ENCODE results near the gene METTL1. TPM values are rescaled to one million over a fixed set of nuclear protein-coding genes. Genes with fewer than 3 reads are reported as not detected.
A peak's percentile ranks its signal among the peaks of the same experiment; 100 is the strongest.

Gene METTL1
- total RNA-seq, 1 donor from 2014 or later, result 6.8 TPM

DNA sequence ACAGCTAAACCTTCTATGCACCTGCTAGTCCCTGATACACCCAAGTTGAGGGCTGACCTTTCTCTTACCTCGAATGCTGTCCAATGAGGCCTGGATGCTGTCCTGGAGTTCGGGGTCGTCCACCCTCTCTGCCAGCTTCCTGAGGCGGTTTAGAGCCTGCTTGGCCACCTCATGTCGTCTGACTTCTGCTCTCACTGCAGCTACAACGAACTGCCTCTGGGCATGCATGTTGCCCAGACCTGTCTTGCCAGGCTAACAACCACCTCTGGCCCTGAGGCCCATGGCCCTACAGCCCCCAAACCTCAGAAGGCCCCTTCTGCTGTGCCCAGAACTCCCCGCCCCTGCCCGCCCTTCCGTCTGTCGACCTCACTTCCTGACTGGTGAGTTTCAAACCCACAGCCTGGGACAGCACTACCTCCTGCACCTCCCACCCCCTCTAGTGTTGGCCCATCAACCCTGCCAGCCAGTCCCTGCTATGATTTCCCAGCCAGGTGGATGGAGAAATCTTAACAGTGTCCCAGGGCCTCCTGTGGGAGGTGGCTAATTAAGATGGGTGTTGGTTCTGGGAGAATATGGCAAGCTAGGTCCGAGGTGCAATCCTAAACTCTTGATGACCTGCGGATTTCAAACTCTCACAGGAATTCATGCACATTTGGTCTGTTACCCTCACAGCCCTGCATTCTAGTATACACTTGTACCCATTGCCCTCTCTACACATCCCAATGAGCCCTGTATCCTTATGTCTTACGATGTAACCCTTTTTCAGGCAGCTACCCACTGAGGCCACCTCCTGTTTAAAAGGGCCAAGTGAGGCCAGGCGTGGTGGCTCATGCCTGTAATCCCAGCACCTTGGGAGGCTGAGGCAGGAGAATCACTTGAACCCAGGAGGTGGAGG lies 29.8 kb downstream of the METTL1 start:
- H3K4me1 ChIP-seq, result peaks cover 49% of the 10 kb centered on the region
- DNase-seq, result no peak
- intact Hi-C loops (cut with micrococcal nuclease), result no loop called here
- H3K4me3 ChIP-seq, result peak overlapping the region; percentile 68
- TF ChIP-seq, protein P1, sequence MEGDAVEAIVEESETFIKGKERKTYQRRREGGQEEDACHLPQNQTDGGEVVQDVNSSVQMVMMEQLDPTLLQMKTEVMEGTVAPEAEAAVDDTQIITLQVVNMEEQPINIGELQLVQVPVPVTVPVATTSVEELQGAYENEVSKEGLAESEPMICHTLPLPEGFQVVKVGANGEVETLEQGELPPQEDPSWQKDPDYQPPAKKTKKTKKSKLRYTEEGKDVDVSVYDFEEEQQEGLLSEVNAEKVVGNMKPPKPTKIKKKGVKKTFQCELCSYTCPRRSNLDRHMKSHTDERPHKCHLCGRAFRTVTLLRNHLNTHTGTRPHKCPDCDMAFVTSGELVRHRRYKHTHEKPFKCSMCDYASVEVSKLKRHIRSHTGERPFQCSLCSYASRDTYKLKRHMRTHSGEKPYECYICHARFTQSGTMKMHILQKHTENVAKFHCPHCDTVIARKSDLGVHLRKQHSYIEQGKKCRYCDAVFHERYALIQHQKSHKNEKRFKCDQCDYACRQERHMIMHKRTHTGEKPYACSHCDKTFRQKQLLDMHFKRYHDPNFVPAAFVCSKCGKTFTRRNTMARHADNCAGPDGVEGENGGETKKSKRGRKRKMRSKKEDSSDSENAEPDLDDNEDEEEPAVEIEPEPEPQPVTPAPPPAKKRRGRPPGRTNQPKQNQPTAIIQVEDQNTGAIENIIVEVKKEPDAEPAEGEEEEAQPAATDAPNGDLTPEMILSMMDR (IDR thresholded peaks at IDR 0.05; ENCODE audit: borderline replicate concordance), result no peak
- peaks cover 8% of the 10 kb centered on the region for H3K36me3 ChIP-seq
- H3K9me3 ChIP-seq (replicated peaks), result no peaks in the 10 kb centered on the region
- H3K27me3 ChIP-seq (ENCODE audit: low read depth), result peaks cover 55% of the 10 kb centered on the region
- peak overlapping the region; percentile 75 for H3K27ac ChIP-seq (replicated peaks)

DNA sequence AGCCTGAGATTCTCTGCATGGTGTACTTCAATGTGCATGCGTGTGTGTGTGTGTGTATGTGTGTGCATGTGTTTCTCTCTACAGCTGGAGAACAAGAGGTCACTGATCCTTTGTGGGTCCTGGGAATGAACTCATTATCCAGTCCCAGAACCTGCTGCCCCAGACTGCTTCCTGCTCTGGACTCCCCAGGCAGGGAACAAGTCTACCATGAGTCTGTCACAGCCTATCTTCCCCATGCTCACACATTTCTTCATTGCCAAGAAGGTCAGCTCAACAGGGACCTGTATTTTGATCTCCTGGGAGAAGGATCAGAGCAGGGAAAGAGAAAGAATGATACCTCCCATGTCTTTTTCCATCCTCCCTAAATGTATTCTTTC lies 30.5 kb downstream of the METTL1 start:
- Histone ChIP-seq H3K4me3 (peak overlapping the region; percentile 68), H3K27me3 (ENCODE audit: low read depth) (peaks cover 62% of the 10 kb centered on the region), H3K36me3 (peaks cover 2% of the 10 kb centered on the region), H3K4me1 (peaks cover 55% of the 10 kb centered on the region), H3K27ac (replicated peaks) (peak overlapping the region; percentile 77), H3K9me3 (replicated peaks) (no peaks in the 10 kb centered on the region)
- DNase-seq, result no peak
- TF ChIP-seq, protein P1 (IDR thresholded peaks at IDR 0.05; ENCODE audit: borderline replicate concordance), result no peak
- intact Hi-C loops (cut with micrococcal nuclease), result no loop called here

GRCh38 chr12:57740656-57741412 lies 31.1 kb downstream of the METTL1 start:
- peaks cover 55% of the 10 kb centered on the region for H3K4me1 ChIP-seq
- peak overlapping the region; percentile 68 for H3K4me3 ChIP-seq
- intact Hi-C loops (cut with micrococcal nuclease), result no loop called here
- peak overlapping the region; percentile 77 for H3K27ac ChIP-seq (replicated peaks)
- no peaks in the 10 kb centered on the region for H3K36me3 ChIP-seq
- TF ChIP-seq, protein P1 (IDR thresholded peaks at IDR 0.05; ENCODE audit: borderline replicate concordance), result no peak
- H3K9me3 ChIP-seq (replicated peaks), result no peaks in the 10 kb centered on the region
- H3K27me3 ChIP-seq (ENCODE audit: low read depth), result peaks cover 68% of the 10 kb centered on the region
- no peak for DNase-seq

- H3K27ac ChIP-seq (replicated peaks), result peak overlapping the region; percentile 77
- H3K9me3 ChIP-seq (replicated peaks), result no peaks in the 10 kb centered on the region
- DNase-seq, result no peak
- TF ChIP-seq, protein P1 (IDR thresholded peaks at IDR 0.05; ENCODE audit: borderline replicate concordance), result no peak
- intact Hi-C loops (cut with micrococcal nuclease), result no loop called here
- peak overlapping the region; percentile 68 for H3K4me3 ChIP-seq
- peaks cover 55% of the 10 kb centered on the region for H3K4me1 ChIP-seq
- no peaks in the 10 kb centered on the region for H3K36me3 ChIP-seq
- peaks cover 76% of the 10 kb centered on the region for H3K27me3 ChIP-seq (ENCODE audit: low read depth)
Observed at GRCh38 chr12:57739914-57740538, 31.9 kb downstream of the METTL1 start.

DNA sequence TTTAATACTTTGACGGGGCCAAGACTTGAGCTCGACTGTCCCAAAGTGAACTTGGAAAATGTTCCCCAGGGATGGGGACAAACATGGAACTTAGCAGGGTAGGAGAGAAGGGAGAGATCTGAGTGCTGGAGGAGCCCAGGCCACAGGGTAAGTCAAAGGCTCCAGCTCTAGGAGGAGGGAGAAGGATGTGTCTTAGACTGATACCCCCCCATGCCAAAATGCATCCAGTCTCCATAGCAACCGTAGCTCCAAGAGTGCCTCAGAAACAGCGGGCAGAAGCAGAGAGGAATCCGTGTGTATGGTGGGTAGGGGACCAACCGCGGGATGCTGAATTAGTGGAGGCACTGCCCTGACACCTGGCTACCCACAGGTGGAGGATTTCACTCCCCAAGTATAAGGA lies 32.5 kb downstream of the METTL1 start:
- peaks cover 82% of the 10 kb centered on the region for H3K27me3 ChIP-seq (ENCODE audit: low read depth)
- H3K4me1 ChIP-seq, result peaks cover 50% of the 10 kb centered on the region
- no peaks in the 10 kb centered on the region for H3K9me3 ChIP-seq (replicated peaks)
- intact Hi-C loops (cut with micrococcal nuclease), result no loop called here
- DNase-seq, result no peak
- H3K27ac ChIP-seq (replicated peaks), result peak overlapping the region; percentile 77
- peak overlapping the region; percentile 68 for H3K4me3 ChIP-seq
- H3K36me3 ChIP-seq, result no peaks in the 10 kb centered on the region
- TF ChIP-seq, protein P1 (IDR thresholded peaks at IDR 0.05; ENCODE audit: borderline replicate concordance), result no peak
